HG03439 (cell line): Measurements from ENCODE around the gene AGBL1.

ENCODE experiments used
- ATAC-seq: cut with Tn5 transposase; IDR thresholded peaks from one replicate; pipeline ENCODE4 v1.9.1; 2021; ENCODE audit warnings: mild to moderate bottlenecking, moderate library complexity; ENCODE audit not compliant: unreplicated experiment

Gene AGBL1

GRCh38 chr15:86162641-86163040 lies 83.0 kb downstream of the AGBL1 start:
- no peak for ATAC-seq

GRCh38 chr15:86163816-86164215 lies 84.1 kb downstream of the AGBL1 start:
- no peak for ATAC-seq

DNA sequence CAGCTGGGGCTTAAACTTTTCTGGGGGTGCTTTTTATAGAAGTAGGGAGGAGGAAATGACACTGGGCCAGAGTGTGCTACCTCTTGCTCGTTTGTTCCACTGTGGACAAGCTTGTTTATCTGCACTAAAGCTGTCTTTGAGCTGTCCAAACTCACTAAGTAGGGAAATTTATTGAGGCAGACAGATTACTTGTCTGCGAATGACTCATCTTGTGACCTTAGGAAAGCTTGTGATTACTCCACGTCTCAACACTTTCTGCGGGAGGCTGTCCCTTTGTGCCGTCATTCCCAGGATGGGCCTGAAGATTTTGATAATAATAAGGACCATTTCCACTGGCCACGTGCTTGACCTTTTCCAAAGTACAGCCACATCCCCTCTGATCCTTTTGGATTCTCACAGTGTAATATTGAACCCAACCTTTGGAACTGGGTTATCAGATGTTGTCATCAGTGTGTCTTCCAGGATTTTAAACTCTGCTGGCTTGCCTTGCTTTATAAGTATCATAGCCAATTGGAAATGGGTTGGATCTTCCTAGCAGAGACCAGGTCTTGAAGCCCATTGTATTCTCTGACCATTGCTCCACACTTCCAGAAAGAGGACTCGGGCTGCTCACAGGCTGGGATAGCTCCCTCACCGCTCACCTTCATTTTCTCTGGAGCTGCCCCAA lies 84.7 kb downstream of the AGBL1 start:
- ATAC-seq = no peak

GRCh38 chr15:86165265-86166211 lies 85.9 kb downstream of the AGBL1 start:
- no peak for ATAC-seq

GRCh38 chr15:86167841-86168240 lies 88.2 kb downstream of the AGBL1 start:
- no peak for ATAC-seq

DNA sequence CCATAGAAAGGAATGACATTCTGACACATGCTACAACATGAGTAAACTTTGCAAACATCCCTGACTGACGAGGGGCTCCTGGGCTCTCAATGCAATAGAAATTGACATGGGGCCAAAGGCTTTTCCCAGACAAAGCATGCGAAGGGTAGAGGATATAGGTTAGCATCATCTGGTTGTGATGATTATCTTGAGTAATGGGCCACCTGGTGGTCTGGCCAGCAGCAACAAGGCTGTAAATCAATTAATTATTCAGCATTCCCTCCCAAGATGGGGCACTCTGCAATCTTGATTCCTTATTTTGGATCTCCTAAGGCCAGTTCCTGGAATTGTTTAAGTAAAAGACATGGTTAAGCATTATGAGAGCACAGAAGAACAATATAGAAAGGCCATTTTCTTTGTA lies 99.2 kb downstream of the AGBL1 start:
- ATAC-seq = no peak

- ATAC-seq = no peak
Measured at GRCh38 chr15:86183596-86184491, 104.2 kb downstream of the AGBL1 start.

DNA sequence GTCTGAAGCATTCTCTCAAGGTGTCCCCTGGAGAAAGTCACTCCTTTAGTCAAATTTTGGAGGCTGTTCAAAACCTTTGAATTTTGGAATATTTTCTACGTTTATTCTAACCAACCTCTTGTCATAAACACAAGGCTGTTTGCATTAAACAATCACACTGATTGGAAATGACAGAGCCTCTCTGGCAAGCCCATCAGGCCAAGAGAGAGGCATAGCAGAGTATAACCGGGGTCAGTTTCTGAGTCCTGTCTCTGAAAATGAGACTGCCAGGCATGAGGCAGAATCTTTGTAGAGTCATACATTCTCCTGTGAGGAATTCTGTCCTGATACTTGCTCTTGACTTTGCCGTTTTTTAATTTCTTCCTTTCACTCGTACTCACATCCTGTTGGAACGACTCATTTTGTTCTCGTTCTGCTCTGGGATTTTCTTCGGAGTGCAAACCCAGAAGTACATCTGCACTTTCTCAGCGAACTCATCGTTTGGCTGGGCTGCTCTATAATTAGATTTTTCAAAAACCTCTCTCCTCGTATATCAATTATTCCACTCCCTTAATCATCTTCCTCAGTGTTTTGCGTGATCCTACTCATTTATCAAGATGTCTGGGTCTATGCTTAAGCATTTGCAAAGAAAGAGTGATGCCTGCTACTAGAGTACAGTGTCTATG lies 114.2 kb downstream of the AGBL1 start:
- no peak for ATAC-seq

DNA sequence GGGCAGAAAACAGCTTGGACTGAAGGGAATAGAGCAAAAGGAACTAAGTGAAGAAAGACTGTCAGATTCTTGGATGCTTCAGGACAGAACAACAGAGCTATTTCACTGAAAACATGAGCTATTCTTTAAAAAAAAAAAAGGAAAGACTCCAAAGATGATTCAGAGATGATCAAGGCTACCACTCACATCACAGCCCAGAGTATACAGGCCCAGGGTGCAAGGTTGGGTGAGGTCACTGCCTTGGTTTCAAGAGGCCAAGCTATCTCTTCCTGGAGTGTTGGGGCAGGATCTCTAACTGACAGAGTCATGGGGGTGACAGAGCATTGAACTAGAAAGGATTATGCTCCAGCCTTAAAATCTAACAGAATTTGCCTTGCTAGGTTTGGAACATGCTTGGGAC lies 118.1 kb downstream of the AGBL1 start:
- no peak for ATAC-seq

DNA sequence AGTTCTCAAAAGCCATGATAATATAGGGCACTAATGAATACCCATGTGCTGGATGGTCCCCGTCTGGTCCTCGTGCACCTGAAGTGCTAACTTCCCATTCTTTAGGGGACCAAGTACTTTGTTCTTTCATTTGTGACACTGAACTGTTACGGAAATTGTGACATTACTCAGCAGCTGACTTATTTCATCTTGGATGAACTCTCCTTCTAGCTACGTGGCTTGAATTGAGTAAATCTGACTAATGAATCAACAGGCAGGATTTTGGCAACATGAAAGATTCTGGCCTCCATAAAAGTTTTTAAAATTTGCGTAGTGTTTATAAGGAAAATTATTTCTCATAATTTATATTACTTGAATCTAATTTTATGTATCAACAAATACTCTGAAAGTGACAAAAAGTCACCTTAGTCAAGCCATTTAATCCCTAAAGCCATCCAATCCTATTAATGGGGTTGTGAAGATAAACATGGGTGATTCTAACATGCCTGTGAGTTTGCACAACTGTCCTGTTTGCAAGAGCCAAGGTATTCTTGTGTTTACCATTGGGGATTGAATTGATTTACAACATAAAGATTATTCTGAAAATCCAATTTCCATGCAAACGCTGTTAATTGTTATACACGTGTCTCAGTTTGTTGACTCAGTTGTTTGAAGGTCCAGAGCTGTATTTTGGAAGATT lies 119.9 kb downstream of the AGBL1 start:
- ATAC-seq = no peak

DNA sequence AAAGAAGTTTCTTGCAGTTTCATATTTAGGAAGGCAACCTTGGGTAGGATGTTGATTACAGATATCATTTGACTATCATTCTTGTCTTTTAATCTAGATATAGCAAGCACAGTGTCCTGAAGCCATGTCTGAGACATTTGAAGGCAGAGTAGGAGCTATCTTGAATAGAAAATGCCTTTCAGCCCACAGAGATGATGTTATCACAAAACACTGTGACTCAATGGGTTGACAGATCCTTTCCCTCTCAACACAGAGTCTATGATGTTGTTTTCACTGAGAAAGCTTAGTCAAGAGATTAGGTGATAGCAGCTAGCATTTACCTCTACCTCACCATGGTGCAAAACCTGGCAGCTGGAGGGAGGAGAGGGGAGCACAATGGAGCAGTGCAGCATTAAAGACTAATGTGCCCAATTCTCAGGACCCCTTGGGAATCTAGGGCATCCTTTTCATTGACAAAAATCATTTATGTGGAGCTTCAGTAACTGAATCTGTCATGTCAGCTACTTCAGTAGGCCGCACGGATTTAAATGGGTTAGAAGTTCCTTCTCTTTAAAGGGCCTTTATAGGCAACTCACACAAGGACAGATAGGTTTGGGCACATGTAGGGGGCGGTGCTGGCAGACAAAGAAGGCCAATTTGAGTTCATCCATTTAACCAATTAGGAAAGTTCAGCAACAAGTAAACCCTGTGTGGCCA lies 121.8 kb downstream of the AGBL1 start:
- ATAC-seq = no peak

GRCh38 chr15:86203462-86203861 lies 123.8 kb downstream of the AGBL1 start:
- no peak for ATAC-seq

DNA sequence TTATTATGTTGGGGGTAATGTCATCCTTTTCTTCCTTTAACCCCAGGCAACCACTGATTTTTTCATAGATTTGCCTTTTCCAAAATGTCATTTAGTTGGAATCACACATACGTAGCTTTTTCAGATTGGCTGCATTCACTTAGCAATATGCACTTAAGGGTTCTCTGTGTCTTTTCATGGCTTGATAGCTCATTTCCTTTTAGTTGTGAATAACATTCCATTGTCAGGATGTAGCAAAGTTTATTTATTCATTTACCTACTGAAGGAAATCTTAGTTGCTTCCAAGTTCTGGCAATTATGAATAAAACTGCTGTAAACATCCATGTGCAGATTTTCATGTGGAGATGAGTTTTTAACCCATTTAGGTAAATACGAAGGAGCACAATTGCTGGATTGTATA lies 125.4 kb downstream of the AGBL1 start:
- no peak for ATAC-seq

- ATAC-seq = no peak
Measured at GRCh38 chr15:86213420-86213819, 133.7 kb downstream of the AGBL1 start.

DNA sequence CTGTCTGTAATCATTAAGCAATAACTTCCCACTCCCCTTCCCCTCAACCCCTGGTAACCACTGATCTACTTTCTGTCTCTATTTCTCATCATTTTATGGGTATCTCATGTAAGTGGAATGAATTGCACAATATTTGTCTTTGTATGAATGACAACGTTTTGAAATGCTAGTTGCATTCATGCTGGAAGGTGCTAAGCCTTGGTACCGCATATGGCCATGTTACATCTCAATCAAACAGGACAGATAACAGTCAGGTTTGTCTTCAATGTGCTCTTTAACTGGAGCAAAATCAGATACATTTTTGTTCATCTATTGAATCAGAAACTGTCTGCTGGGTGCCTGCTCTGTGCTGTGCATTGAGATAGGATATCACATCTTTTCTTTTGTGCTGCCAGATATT lies 134.2 kb downstream of the AGBL1 start:
- ATAC-seq = no peak

DNA sequence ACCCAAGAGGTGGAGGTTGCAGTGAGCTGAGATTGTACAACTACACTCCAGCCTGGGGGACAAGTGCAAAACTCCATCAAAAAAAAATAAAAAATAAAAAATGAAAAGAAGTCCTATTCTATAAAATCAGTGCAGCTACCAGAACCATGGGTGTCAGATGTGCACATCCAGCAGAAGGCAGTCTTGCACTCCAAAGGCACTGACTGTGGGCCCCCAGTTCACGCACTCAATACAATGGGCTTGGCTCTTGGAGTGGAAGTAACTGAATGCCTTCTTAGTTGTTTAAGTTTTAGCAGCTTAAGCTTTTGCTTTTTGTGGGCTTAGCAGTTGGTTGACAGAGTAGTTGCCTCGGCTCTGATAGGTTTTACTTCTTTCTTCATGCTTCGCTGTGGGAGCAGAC lies 141.4 kb downstream of the AGBL1 start:
- no peak for ATAC-seq

- ATAC-seq = no peak
Measured at GRCh38 chr15:86229306-86229705, 149.6 kb downstream of the AGBL1 start.

DNA sequence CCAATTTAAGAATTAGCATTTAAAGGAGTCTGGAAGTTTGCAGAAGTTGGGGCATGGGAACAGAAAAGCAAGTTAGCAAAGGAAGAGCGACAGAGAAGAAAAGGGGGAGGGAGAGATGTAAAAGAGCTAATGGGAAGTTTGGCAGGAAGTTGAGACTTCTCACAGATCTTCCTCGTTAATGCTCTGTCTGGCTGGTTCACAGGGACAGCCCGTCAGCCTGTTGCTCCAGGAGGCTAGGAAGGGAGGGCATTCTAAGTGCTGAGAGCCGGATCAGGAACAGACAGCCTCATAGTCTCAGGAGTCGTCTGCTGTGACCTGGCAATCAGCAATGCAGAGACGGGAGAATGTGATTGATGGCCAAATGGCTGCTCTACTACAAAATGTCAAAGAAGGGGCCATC lies 150.3 kb downstream of the AGBL1 start:
- no peak for ATAC-seq

- no peak for ATAC-seq
Measured at GRCh38 chr15:86231864-86232721, 152.4 kb downstream of the AGBL1 start.
